ENCODE results near the gene PSMD4.

PSMD4 gene

GRCh38 chr1:151315565-151316235 lies 61.2 kb downstream of the PSMD4 start:
- Histone ChIP-seq H3K9me2 (replicated peaks; ENCODE audit: low read depth, low read length) (no peaks in the 10 kb centered on the region), H3K4me3 (ENCODE audit: low read length, poor library complexity, severe bottlenecking) (no peak overlapping the region), H3K9ac (ENCODE audit: low read depth, low read length, poor library complexity, severe bottlenecking) (no peak overlapping the region), H3K4me1 (ENCODE audit: insufficient read depth, low read length, poor library complexity, severe bottlenecking) (no peaks in the 10 kb centered on the region), H3K79me2 (ENCODE audit: insufficient read depth, low read length) (peaks cover 1% of the 10 kb centered on the region), H3K36me3 (ENCODE audit: insufficient read depth, low read length) (peaks cover 43% of the 10 kb centered on the region; the same call in 1 of the 2 replicates), H3K27me3 (ENCODE audit: insufficient read depth, low read length, poor library complexity, severe bottlenecking) (no peaks in the 10 kb centered on the region), H3K4me2 (ENCODE audit: low read depth, low read length, poor library complexity, severe bottlenecking) (no peak overlapping the region), H2AFZ (ENCODE audit: low read length) (no peak overlapping the region), H3F3A (ENCODE audit: low read depth) (no peaks in the 10 kb centered on the region), H4K20me1 (ENCODE audit: insufficient read depth, low read length, poor library complexity, severe bottlenecking) (no peaks in the 10 kb centered on the region), H3K9me3 (ENCODE audit: insufficient read depth, low read depth, low read length) (no peaks in the 10 kb centered on the region)
- TF ChIP-seq CTCF (conservative IDR thresholded peaks at IDR 0.05; ENCODE audit: low read length): no peak
- no peak for TF ChIP-seq EZH2phosphoT487 (IDR thresholded peaks at IDR 0.05; ENCODE audit: borderline replicate concordance)

All from Loucy (cell line).